ENCODE data around the gene PLPPR4. TPM values are rescaled to one million over a fixed set of nuclear protein-coding genes. Genes with fewer than 3 reads are reported as not detected.

PLPPR4 gene
- total and polyA plus RNA-seq, 2 of the 4 experiments (the other 2 are of a cell fraction), result 4.5 to 7.0 TPM

DNA sequence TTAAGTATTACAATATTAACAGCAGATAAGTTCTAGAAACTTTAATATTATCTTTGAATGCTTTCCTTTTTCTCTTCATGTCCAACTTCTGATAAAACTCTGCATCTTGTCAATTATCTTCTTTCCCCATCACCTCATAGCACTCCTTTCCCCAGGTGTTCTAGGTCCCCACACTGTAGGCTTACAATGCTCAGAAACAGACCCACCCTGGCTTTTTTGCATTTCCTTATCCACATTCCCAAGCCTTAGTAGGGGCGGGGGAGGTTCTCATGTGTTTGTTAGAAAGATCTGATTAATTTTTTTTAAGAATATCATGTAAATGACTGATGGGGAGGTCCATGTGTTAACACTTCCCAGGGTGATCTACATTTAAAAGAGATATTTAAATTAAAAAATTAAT is 63.9 kb downstream of the PLPPR4 start:
- WGBS, 2 experiments (ENCODE audit: extremely low coverage in 2 of 2, insufficient read length in 1 of 2), result no CpG with 5 or more reads among the region's 1 CpG
- BruUV-seq (replicated peaks), result no TSS peak
- no peak for TF ChIP-seq SMC3 (IDR thresholded peaks at IDR 0.05; ENCODE audit: low read depth, low read length)
- no peak for TF ChIP-seq CEBPB (IDR thresholded peaks at IDR 0.05; ENCODE audit: low read depth, low read length)
- no peak for TF ChIP-seq MXI1 (IDR thresholded peaks at IDR 0.05; ENCODE audit: borderline replicate concordance, low read depth, low read length)
- no peak for TF ChIP-seq FOS (IDR thresholded peaks at IDR 0.05; ENCODE audit: low read depth, low read length)
- no peak for TF ChIP-seq BHLHE40 (IDR thresholded peaks at IDR 0.05; ENCODE audit: low read depth, low read length)
- no peak for TF ChIP-seq CHD1 (IDR thresholded peaks at IDR 0.05; ENCODE audit: low read depth, low read length)
- TF ChIP-seq, protein P1, sequence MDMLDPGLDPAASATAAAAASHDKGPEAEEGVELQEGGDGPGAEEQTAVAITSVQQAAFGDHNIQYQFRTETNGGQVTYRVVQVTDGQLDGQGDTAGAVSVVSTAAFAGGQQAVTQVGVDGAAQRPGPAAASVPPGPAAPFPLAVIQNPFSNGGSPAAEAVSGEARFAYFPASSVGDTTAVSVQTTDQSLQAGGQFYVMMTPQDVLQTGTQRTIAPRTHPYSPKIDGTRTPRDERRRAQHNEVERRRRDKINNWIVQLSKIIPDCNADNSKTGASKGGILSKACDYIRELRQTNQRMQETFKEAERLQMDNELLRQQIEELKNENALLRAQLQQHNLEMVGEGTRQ (IDR thresholded peaks at IDR 0.05; ENCODE audit: low read depth, low read length), result no peak
- no peak for TF ChIP-seq NFE2L2 (IDR thresholded peaks at IDR 0.05; ENCODE audit: low read depth, low read length)
- TF ChIP-seq, protein P2, sequence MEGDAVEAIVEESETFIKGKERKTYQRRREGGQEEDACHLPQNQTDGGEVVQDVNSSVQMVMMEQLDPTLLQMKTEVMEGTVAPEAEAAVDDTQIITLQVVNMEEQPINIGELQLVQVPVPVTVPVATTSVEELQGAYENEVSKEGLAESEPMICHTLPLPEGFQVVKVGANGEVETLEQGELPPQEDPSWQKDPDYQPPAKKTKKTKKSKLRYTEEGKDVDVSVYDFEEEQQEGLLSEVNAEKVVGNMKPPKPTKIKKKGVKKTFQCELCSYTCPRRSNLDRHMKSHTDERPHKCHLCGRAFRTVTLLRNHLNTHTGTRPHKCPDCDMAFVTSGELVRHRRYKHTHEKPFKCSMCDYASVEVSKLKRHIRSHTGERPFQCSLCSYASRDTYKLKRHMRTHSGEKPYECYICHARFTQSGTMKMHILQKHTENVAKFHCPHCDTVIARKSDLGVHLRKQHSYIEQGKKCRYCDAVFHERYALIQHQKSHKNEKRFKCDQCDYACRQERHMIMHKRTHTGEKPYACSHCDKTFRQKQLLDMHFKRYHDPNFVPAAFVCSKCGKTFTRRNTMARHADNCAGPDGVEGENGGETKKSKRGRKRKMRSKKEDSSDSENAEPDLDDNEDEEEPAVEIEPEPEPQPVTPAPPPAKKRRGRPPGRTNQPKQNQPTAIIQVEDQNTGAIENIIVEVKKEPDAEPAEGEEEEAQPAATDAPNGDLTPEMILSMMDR (conservative IDR thresholded peaks at IDR 0.05; ENCODE audit: low read depth, low read length), result no peak
- TF ChIP-seq RAD21 (IDR thresholded peaks at IDR 0.05; ENCODE audit: low read length), result no peak
- TF ChIP-seq RFX5 (IDR thresholded peaks at IDR 0.05; ENCODE audit: low read depth, low read length), result no peak
- TF ChIP-seq, protein P3, sequence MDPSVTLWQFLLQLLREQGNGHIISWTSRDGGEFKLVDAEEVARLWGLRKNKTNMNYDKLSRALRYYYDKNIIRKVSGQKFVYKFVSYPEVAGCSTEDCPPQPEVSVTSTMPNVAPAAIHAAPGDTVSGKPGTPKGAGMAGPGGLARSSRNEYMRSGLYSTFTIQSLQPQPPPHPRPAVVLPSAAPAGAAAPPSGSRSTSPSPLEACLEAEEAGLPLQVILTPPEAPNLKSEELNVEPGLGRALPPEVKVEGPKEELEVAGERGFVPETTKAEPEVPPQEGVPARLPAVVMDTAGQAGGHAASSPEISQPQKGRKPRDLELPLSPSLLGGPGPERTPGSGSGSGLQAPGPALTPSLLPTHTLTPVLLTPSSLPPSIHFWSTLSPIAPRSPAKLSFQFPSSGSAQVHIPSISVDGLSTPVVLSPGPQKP (IDR thresholded peaks at IDR 0.05; ENCODE audit: borderline replicate concordance, low read depth, low read length), result no peak
- TF ChIP-seq MAFK (IDR thresholded peaks at IDR 0.05; ENCODE audit: low read depth, low read length), result no peak
- TF ChIP-seq MAZ (IDR thresholded peaks at IDR 0.05; ENCODE audit: borderline replicate concordance, low read depth, low read length), result no peak
- TF ChIP-seq RCOR1 (IDR thresholded peaks at IDR 0.05; ENCODE audit: insufficient replicate concordance, low read length), result no peak
- TF ChIP-seq POLR2A (IDR thresholded peaks at IDR 0.05; ENCODE audit: low read depth, low read length), result no peak

More for the DNA sequence above, 63.9 kb downstream of the PLPPR4 start:
- ChIA-PET CTCF (no interaction called here), POLR2A (ENCODE audit: unreplicated experiment) (no interaction called here)
- H2AK9ac ChIP-seq (replicated peaks; ENCODE audit: low read depth, low read length, poor library complexity), result no peak overlapping the region
- H3K18ac ChIP-seq (ENCODE audit: low read depth, low read length), result no peak overlapping the region
- H2BK5ac ChIP-seq (ENCODE audit: low read depth, low read length, poor library complexity, severe bottlenecking), result no peak overlapping the region
- DNase-seq (no peak), ATAC-seq (ENCODE audit: low read depth) (no peak)
- no peaks in the 10 kb centered on the region for H3K79me1 ChIP-seq (ENCODE audit: low read depth in 1 of 2, low read length in 2 of 2)
- H3K9me3 ChIP-seq (ENCODE audit: control insufficient read depth, insufficient read depth, low read length), result no peaks in the 10 kb centered on the region
- H2BK120ac ChIP-seq (ENCODE audit: low read depth, low read length), result no peak overlapping the region
- H3K27ac ChIP-seq (ENCODE audit: insufficient read depth, low read length), result no peak overlapping the region
- H3K4me1 ChIP-seq (ENCODE audit: control insufficient read depth, insufficient read depth, low read length), result no peaks in the 10 kb centered on the region
- no peak overlapping the region for H2BK20ac ChIP-seq (ENCODE audit: low read depth, low read length)
- dilution Hi-C loops (cut with HindIII; ENCODE audit: low sequenced_read_pairs, unreplicated experiment) (no loop called here), intact Hi-C loops (cut with micrococcal nuclease) (no loop called here), in situ Hi-C loops (cut with MboI; ENCODE audit: low sequenced_read_pairs) (no loop called here)
- no peak overlapping the region for H3K4me3 ChIP-seq (ENCODE audit: insufficient read depth, low read depth, low read length)
- no peak overlapping the region for H3K4ac ChIP-seq (ENCODE audit: low read depth, low read length)
- H3K9ac ChIP-seq (ENCODE audit: low read depth, low read length), result no peak overlapping the region
- H2BK15ac ChIP-seq (ENCODE audit: low read depth, low read length), result no peak overlapping the region
- H2AFZ ChIP-seq (replicated peaks; ENCODE audit: low read length, poor library complexity), result no peak overlapping the region
- H3K36me3 ChIP-seq (ENCODE audit: control insufficient read depth, insufficient read depth, low read length), result no peaks in the 10 kb centered on the region
- H4K20me1 ChIP-seq (ENCODE audit: insufficient read depth, low read length), result no peaks in the 10 kb centered on the region
- no peaks in the 10 kb centered on the region; the same call in none of the 2 replicates for H3K27me3 ChIP-seq (ENCODE audit: control insufficient read depth, insufficient read depth, low read length)
- no peak overlapping the region for H2AK5ac ChIP-seq (ENCODE audit: low read depth, low read length)
- H4K91ac ChIP-seq (ENCODE audit: insufficient read depth, low read depth, low read length), result no peak overlapping the region
- H4K5ac ChIP-seq (ENCODE audit: low read depth, low read length), result no peak overlapping the region
- no peak overlapping the region for H3K14ac ChIP-seq (replicated peaks; ENCODE audit: low read depth, low read length)
- H3K56ac ChIP-seq (ENCODE audit: extremely low read depth, insufficient read depth, low read length), result no peak overlapping the region
- H3K23ac ChIP-seq (ENCODE audit: low read depth, low read length), result no peak overlapping the region
- H3K9me1 ChIP-seq (ENCODE audit: insufficient read depth, low read length), result no peaks in the 10 kb centered on the region
- no peak overlapping the region for H3K4me2 ChIP-seq (ENCODE audit: low read depth, low read length)
- no peak overlapping the region for H4K8ac ChIP-seq (ENCODE audit: low read depth in 2 of 2, low read length in 2 of 2)

Measured in IMR-90 (cell line).